Smooth muscle cell of the umbilical artery (primary cell): ENCODE measurements around the gene TSLP. TPM values are rescaled to one million over a fixed set of nuclear protein-coding genes. Genes with fewer than 3 reads are reported as not detected.

Experiments used
- total RNA-seq: library from RNA; depleted of rRNA; stranded (reverse); fragments of >200 nt; gene quantifications from 2 replicates; pipeline ENCODE4 v1.2.3, GENCODE V29; 2014

TSLP gene
- 0.42 and 0.89 TPM in 2 replicates for total RNA-seq

GRCh38 chr5:111071413-111071812 lies at the start of gene TSLP:
TSLP (plus strand) TSS chr5:111071713; CDS start chr5:111071891, 178 bp downstream.

GRCh38 chr5:111092062-111092853 lies 20.7 kb downstream of the TSLP start, which contains the start of gene WDR36:
WDR36 (plus strand) TSS chr5:111092348; CDS start chr5:111092457, 109 bp downstream.

Other genes starting within 250 kb of the TSLP start
- gene WDR36, start 20.6 kb downstream of the TSLP start, total RNA-seq = 62.7 and 84.5 TPM in 2 replicates
- 2.7 and 10.3 TPM in 2 replicates for gene CAMK4, start 152.7 kb downstream of the TSLP start, total RNA-seq